HEK293T (cell line): Measurements from ENCODE around the gene HOXA3.

Source experiments
- ARNT ChIP-seq: fragments of 450-650 bp; IDR thresholded peaks from 2 replicates; pipeline ENCODE4 v1.6.1; 2017; ENCODE audit warnings: mild to moderate bottlenecking
- CTBP1 ChIP-seq: fragments of 450-650 bp; IDR thresholded peaks from 2 replicates; pipeline ENCODE4 v1.6.1; 2016; ENCODE audit warnings: borderline replicate concordance
- FOXK2 ChIP-seq: fragments of 450-650 bp; IDR thresholded peaks from 2 replicates; pipeline ENCODE4 v1.6.1; 2016; ENCODE audit warnings: mild to moderate bottlenecking
- FOXM1 ChIP-seq: fragments of 450-650 bp; IDR thresholded peaks from 2 replicates; pipeline ENCODE4 v1.6.1; 2017; ENCODE audit warnings: mild to moderate bottlenecking, borderline replicate concordance

DNA sequence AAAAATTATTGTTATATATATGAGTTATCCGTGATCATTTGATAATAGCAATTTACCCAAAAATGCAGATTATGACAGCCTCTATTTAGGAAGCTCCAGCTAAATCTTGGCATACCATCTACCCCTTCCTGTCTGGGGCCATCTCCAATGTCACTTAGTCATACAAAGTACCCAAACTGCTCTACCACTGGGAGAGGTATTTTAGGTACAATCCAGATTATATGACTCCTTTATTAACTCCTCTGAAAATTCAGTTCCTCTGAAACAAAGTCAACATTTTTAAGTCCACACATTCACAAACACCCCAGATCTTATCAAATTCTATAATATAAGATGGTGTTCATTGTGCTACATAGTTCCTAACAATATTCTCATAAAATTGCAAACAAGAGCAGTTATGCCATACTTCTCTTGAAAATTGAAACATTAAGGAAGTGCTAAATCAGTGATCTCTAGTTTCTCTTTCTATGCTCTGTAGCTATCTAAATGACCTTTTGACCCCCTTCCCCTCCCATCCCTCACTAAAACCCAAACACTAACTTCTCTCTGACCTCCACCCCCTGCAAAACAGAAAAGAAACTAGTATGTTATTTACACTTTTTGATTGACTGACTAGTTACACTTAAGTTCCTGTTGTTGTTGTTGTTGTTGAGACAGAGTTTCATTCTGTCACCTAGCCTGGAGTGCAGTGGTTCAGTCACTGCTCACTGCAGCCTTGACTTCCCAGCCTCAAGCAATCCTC lies 73.0 kb downstream of the HOXA3 start:
- TF ChIP-seq ARNT (no peak), FOXK2 (no peak), FOXM1 (no peak), CTBP1 (no peak)
